GM18951 (cell line): ENCODE results near the gene SPAG16.
"Not testable (repeated sequence)": the region's sequence is repeated elsewhere in the genome, so short reads cannot be mapped to it uniquely, and the experiment has no call there.

ENCODE experiments used
- POLR2A ChIP-seq: IDR thresholded peaks from 4 replicates; pipeline ENCODE4 v1.6.1; 2011; ENCODE audit warnings: mild to moderate bottlenecking; ENCODE audit not compliant: insufficient read length, insufficient read depth; ENCODE audit errors: extremely low read depth
- in situ Hi-C: fragments of 300-500 bp; cut with MboI; formaldehyde crosslinking; loops from one replicate; pipeline ENCODE4 v1.12.0; 2022; ENCODE audit warnings: low sequenced_read_pairs, mixed read lengths, inconsistent platforms; ENCODE audit not compliant: unreplicated experiment

Gene SPAG16

DNA sequence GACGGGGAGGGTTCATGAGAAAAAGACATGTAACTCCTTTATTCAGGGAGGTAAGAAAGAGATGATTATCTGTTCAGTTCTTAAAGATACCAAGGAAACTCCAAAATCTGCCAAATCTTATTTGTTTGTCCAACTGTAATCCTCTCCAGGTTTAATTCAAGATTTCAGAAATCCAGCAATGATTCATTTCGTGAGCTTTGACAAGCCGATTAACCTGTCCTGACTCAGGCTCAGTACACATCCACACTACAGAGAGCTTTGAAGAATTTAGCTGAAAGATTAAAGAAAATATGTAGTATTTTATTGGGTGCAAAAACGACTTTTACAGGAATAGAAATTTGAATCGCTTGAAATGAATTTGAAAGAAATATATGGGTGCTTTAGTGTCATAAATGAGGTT lies 1.1 kb downstream of the SPAG16 start:
- in situ Hi-C loops, result no loop called here
- no peak for TF ChIP-seq POLR2A

DNA sequence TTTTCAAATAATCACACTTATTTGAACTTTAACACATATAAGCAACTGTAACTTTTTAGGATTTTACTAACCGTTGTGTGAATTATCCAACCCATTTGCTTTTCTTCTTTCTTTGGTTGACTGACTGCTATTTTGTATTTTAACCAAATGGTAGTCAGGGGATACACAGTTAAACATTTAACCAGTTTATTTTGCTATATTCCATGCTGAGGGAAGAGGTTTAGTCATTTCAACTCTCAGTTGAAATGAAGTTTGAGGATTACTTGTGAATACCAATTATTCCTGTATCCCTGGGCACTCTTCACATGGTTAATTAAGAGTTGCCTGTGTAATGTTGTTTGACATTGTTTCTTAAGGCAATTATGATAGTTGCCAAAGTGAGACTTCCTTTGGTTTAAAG lies 1.9 kb downstream of the SPAG16 start:
- in situ Hi-C loops, result no loop called here
- TF ChIP-seq POLR2A, result no peak

DNA sequence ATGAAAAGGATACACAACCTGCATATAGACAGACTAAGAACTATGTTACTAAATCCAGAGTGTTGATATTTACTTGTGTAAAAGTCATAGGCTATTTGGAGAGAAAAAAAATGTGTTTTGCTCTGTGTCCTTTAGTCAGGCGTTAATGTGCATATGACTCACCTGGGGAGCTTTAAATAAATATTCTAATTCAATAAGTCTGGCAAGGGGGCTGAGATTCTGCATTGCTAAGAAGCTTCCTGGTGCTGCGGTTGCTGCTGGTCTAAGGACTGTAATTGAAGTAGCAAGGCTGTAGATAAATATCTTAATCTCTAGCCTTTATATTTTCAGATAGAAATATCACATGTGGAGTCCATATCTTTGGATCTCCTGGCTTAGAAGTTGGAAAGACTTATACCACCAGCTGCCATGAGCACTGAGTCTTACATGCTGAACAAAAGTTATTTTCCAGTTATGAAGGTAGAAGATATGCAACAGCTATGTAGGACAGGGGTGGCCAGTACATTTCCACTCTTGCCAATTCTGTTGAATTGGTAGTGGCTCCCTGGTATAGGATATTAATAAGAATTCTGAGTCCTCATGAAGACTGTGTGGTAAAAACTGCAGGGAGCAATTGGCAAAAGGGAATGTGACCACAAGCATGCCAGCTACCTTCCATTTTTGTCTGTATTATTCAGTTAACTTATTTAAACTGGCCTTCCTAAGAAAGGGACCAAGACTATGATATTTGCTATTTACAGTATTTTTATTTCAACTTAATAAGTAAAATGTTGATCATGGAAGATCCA lies 4.8 kb downstream of the SPAG16 start:
- in situ Hi-C loops, result no loop called here
- TF ChIP-seq POLR2A, result no peak

DNA sequence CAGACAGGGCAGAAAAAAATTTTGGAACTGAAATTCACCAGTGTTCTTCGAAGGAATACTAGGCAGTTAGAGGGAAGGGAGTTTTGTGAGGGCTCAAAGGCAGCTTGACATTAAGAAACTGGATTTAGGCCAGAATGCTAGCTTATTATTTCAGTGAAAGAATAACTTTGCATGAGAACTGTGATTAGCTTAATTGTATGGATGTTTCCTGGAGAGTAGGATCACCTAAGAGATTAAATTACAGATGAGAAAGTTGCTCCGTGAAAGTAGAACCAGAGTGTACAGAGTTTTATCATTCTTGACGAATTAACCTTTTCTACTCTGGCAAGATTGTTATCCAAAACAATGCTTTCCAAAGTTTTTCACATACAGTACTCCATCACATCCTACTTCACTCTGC lies 6.2 kb downstream of the SPAG16 start:
- TF ChIP-seq POLR2A, result no peak
- in situ Hi-C loops, result no loop called here

DNA sequence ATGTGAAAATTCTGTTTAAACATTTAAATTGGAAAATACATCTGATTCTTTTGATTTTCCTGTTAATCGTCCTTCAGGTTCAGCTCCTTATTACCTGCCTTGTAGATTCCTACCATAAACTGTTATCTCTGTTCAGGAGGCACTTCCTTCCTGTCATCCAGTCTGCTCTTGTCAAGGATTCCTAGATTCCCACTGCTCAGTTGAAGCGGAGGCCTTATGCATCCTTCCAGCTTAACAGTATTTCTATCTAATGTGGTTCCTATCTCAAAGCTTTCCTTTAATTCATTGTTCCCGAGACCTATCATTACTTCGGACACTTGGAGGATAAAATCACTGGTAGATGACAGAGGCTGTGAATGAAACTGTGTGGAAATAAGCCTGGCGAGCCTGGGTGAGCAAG lies 12.0 kb downstream of the SPAG16 start:
- in situ Hi-C loops, result no loop called here
- no peak for TF ChIP-seq POLR2A

DNA sequence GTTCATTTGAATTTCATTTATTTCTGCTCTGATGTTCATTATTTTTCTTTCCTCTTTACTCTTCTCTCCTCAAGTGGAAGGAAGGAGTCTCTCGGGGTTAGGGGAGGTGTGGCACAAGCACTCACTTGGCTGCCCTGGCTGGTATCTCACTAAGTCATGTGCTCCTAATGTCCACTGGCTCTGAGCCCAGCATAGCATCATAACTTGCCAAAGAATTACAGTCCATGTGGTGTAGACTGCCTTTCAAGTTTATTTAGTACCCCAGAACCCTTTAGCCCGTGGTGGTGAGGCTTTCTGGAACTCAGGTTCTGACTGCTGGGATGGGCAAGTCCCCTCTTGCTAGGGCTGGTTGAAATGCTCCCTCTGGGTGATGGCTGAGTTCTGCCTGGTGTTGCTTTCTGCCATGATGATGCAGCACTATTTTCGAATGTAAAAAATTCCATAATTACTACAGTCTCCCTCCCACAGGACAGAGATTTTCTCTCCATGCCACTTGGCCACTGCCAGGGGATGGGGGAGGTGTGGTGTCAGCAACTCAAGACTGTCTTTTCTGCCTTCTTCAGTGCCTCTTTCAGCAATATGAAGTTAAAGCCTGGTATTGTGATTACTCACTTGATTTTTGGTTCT lies 22.2 kb downstream of the SPAG16 start:
- in situ Hi-C loops, result no loop called here
- no peak for TF ChIP-seq POLR2A

DNA sequence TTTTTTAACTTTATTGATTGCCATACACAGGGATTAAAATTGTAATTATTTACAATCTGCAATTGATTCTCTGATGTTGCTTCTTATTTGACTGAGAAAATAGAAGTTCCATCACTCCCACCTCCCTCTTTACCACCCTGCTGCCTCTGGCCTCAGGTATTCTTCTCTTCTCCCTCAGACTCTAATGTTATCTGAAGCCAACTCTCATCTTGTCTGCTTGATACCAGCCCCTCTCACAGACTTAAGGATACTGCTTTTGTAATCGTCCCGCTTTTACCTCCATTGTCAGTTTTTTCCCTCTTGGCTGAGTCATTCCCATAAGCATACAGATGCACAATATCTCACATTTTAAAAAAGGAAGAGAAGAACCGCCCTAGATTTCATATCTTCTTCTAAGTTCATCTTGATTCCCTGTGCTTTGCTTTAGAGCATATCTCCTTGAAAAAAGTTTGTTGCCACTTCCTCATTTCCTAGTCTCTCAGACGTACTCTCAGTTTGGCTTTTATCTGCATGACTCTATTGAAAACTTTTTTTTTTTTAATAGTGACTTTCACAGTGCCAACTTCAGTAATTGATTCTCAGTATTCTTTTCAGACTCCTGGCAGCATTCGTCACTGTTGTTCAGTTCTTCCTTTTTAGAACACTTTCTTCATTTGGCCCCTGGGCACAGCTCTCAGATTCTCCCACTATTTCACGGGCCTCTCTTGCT lies 31.1 kb downstream of the SPAG16 start:
- no peak for TF ChIP-seq POLR2A
- in situ Hi-C loops, result no loop called here

DNA sequence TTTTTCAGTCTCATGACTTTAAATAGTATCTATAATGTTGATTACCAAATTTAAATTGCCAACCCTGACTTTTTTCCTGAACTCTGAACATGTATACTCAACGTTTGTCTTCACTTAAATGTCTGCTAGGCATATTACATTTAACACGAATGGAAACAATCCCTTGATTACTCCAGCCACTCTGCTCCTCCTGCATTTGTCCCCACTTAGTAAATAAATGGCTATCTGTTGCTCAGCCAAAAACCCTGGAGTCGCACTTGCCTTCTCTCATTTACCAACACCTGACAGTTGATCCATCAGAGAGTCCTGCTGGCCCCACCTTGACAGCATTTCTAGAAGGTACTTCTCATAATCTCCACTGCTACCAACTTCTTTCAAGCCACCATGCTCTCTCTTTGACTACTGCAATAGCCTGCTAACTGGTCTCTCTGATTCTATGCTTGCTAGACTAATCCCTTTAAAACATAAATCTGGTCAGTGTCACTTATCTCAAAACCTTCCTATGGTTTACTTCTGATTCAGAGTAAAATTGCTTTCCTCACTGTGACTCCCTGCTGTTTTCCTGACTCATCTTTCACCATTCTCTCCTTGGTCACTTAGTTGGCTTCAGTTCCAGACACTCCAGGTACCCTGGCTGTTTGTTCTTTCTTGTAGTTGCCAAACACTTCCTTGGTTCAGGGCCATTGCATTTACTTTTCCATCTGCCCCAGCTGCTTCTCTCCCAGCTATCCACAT lies 31.9 kb downstream of the SPAG16 start:
- TF ChIP-seq POLR2A, result no peak
- in situ Hi-C loops, result no loop called here

DNA sequence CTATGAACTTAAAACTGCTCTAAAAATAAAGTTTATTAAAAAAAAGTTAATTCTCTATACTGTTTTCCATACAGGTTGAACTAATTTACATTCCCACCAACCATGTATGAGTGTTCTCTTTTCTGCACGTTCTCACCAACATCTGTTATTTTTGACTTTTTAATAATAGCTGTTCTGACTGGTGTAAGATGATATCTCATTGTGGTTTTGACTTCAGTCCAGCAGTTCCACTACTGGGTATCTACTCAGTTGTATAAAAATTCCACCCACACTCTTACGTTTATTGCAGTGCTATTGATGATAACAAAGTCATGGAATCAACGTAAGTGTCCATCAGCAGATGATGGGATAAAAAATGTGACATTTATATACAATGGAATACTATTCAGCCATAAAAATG lies 33.7 kb downstream of the SPAG16 start:
- in situ Hi-C loops, result no loop called here

DNA sequence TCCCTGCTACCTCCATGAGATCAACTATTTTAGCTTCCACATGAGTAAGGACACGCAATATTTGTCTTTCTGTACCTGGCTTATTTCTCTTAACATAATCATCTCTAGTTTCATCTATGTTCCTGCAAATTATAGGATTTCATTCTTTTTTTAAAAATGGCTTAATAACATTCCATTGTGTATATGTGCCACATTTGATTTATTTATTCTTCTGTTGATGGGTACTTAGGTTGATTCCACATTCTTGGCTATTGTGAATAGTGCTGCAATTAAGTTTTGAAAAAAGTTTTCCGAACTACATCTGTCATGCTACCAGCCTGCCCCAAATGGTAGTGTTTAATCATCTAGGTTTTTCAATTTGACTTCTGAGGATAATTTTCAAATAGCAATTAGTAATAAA lies 36.3 kb downstream of the SPAG16 start:
- TF ChIP-seq POLR2A, result no peak
- in situ Hi-C loops, result no loop called here

More for the DNA sequence above, 33.7 kb downstream of the SPAG16 start:
- TF ChIP-seq POLR2A, result no peak

DNA sequence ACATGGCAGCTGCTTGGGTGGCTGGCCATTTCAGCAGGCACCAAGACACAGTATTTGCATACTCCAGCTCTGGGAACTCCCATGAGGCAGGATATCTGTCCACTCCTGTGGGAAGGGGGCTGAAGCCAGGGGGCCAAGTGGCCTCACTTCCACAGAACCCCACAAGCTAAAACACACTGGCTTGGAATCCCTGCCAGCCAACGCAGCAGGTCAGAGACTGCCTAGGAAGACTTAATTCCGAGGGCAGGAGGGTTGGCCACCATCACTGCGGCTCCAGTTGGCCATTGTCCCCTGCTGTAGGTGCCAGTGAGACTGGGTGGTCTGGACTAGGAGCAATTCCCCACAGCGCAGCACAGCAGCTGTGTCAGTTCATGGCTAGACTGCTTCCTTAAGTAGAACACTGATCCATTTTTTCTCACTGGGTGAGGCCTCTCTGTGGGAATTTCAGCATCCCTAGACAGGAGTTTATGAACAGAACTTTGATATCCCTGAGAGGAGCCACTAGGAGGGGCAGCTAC lies 52.0 kb downstream of the SPAG16 start:
- no peak for TF ChIP-seq POLR2A
- in situ Hi-C loops, result no loop called here

DNA sequence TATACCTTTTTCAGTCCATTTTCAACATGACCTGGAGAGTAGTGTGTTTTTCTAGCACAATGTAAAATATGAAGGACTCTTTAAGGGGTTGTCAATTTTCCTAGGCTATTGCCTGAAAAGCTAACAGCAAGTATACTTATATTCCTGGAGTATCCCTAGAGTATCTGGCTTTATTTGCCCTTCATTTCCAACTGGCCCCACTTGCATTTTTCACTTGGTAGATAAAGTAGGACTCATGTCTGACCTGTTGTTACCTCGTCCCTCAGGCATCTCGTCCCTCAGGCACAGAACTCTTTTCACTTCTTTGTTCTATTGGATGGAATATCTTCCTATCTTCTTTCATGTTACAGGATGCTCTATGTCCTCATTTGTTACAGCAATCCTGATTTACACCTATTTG lies 69.2 kb downstream of the SPAG16 start:
- in situ Hi-C loops, result no loop called here

DNA sequence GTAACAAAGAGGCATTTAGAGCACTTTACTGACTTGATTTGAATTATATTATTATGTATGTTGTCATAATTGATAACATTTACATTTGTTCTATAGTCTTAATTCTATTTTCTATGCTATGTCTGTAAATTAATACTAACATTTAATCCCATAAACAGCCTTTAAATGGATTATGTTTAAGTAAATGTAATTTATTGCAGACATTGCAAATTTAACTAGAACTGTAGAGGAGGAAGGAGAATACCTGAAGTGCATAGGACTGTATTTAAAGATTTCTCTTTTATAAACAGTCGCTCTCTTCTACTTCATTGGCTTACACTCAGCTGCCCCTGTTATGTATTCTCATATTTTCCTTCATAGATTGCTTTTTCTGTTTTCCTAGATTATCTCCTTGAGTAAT lies 92.4 kb downstream of the SPAG16 start:
- in situ Hi-C loops, result no loop called here
- TF ChIP-seq POLR2A, result no peak

More for the DNA sequence above, 69.2 kb downstream of the SPAG16 start:
- TF ChIP-seq POLR2A, result no peak

DNA sequence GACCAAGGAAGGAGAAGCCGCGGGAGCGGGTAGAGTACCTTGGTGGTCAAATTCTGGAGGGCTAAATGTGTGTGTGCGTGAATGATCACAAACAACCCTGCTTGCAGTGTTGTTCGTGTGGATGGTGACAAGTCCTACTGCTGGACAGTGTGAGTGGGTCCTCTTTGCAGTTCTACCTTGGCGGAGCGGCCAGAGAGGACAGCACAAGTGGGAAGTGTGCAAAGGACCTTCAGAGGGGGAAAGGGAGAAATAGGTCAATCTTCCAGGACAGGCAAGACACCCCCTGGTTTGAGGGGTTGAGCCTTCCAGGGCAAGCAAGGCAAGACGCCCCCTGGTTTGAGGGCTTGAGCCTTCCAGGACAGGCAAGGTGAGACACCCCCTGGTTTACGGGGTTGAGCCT lies 122.8 kb downstream of the SPAG16 start:
- in situ Hi-C loops, result not testable (repeated sequence)

DNA sequence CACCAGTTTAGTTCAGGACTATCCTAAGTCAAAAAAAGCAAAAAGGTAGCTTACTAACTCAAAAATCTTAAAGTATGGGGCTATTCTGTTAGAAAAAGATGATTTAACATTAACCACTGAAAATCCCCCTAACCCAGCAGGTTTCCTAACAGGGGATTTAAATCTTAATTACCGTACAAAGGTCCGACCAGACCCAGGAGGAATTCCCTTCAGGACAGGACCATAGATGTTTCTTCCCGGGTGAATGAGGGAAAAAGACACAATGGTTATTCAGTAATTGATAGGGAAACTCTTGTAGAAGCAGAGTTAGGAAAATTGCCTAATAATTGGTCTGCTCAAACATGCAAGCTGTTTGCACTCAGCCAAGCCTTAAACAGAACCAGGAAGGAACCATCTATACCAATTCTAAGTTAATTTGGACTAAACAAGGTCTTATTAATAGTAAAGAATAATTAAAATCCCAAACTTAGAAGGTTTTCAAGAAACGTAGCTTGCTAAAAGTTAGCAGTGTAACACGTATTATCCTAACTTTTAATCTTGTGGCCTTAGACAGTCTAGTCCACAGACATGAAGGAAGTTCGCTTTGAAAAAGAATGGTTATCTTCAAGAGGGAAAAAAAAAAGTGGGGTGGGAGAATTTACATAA lies 124.3 kb downstream of the SPAG16 start:
- in situ Hi-C loops, result not testable (repeated sequence)

DNA sequence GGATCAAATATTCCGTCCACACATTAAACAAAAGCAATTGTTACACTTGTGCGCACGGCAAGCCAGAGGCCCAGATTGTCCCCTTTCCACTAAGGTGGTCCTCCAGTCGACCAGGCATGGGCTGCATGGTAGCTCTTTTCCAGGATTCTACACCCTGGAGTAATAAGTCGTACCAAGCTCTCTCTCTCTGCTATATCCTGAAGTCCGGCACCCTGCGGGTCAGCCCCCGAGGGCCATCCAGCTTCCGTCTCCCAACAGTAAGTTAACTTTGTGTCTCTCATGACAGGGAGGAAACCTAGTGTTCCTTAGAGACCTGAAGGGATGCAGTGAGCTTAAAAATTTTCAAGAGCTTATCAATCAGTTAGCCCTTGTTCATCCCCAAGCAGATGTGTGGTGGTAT lies 126.4 kb downstream of the SPAG16 start:
- in situ Hi-C loops, result not testable (repeated sequence)
